DND-41 (cell line): ENCODE data around the gene LRFN2.
A peak's percentile ranks its signal among the peaks of the same experiment; 100 is the strongest.

ENCODE experiments used
- ATAC-seq: fragments of 200-7000 bp; cut with Tn5 transposase; 3 replicates; pipeline ENCODE4 v1.9.1; 2021; ENCODE audit warnings: low read depth; ENCODE audit not compliant: insufficient read depth
- DNase-seq: peaks from one replicate; pipeline ENCODE4 v3.0.0-alpha.2; 2020
- H2AFZ ChIP-seq: 2 replicates; pipeline ENCODE4 v1.6.0; 2012; ENCODE audit warnings: low read depth, low read length
- H3K27ac ChIP-seq: 2 replicates; pipeline ENCODE4 v1.5.1; 2012; ENCODE audit warnings: low read length, inconsistent platforms
- H3K27me3 ChIP-seq: fragments of 200-600 bp; sonication (generic); 2 replicates; pipeline ENCODE4 v1.6.0; 2012; ENCODE audit warnings: low read length, mild to moderate bottlenecking, inconsistent platforms; ENCODE audit not compliant: insufficient read depth, poor library complexity
- H3K36me3 ChIP-seq: 2 replicates; pipeline ENCODE4 v1.5.1; 2012; ENCODE audit warnings: low read length, inconsistent platforms; ENCODE audit not compliant: insufficient read depth
- H3K4me1 ChIP-seq: 2 replicates; pipeline ENCODE4 v1.5.1; 2012; ENCODE audit warnings: mild to moderate bottlenecking, low read length; ENCODE audit not compliant: insufficient read depth
- H3K4me2 ChIP-seq: 2 replicates; pipeline ENCODE4 v1.6.0; 2012; ENCODE audit warnings: mild to moderate bottlenecking, moderate library complexity, low read length, inconsistent platforms; ENCODE audit not compliant: insufficient read depth
- H3K4me3 ChIP-seq, 2 experiments: fragments of 200-600 bp in 1 of 2; shearing (Covaris generic) in 1 of 2; 2 replicates each; pipeline ENCODE4 v1.5.1; 2012 to 2016; ENCODE audit warnings: inconsistent platforms in 2 of 2, low read length in 2 of 2, mild to moderate bottlenecking in 2 of 2, low read depth in 1 of 2, moderate library complexity in 1 of 2
- H3K79me2 ChIP-seq: 2 replicates; pipeline ENCODE4 v1.6.0; 2012; ENCODE audit warnings: low read length, inconsistent platforms; ENCODE audit not compliant: insufficient read depth
- H3K9ac ChIP-seq: 2 replicates; pipeline ENCODE4 v1.6.0; 2012; ENCODE audit warnings: low read depth, mild to moderate bottlenecking, inconsistent platforms, low read length, moderate library complexity
- H3K9me3 ChIP-seq: 2 replicates; pipeline ENCODE4 v1.5.1; 2012; ENCODE audit warnings: low read length, moderate library complexity, mild to moderate bottlenecking, inconsistent platforms; ENCODE audit not compliant: insufficient read depth, severe bottlenecking
- H4K20me1 ChIP-seq: 2 replicates; pipeline ENCODE4 v1.6.0; 2012; ENCODE audit warnings: low read length; ENCODE audit not compliant: insufficient read depth
- EZH2 ChIP-seq: IDR thresholded peaks from 3 replicates; pipeline ENCODE4 v1.6.1; 2012; ENCODE audit warnings: borderline replicate concordance, low read depth, mild to moderate bottlenecking, moderate library complexity, low read length, inconsistent platforms; ENCODE audit not compliant: severe bottlenecking
- TF ChIP-seq, protein P1 (sequence below): IDR thresholded peaks from 2 replicates; pipeline ENCODE4 v1.5.1; 2012; ENCODE audit warnings: borderline replicate concordance, low read length, moderate library complexity, mild to moderate bottlenecking; ENCODE audit not compliant: poor library complexity, severe bottlenecking; ENCODE audit errors: extremely low read depth

The LRFN2 gene

DNA sequence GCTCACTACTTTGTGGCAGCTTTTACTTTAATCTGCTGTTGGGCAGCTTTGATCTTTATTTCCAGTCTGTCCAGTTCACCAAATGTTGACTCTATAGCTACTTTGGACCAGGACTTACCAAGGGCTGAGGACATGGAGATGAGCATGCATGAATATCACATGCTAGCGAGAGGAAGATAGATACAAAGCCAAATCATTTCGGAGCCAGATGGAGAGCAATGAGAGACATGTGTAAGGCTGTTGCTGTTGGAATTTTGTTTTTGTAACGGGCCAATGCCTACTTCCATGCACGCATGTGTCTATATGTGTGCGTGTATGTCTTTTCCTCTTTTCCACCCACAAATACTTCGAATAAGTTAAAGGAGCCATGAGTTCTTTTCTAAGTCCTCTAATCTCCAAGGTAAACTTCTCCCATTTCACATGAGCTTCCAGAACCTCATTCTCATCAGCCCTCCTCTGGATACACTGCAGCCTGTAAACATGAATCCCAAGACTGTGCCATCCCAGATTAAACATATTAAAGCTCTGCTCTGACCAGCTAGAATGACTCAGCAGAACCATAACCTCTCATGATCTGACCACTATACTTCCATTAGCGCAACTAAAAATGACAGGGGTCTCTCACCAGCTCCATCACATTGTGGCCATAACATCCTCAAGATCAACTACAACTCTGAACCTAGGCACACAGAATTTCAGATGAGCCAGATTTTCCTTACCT, 160.7 kb downstream of the LRFN2 start:
- Histone ChIP-seq H3K4me3 (no peak overlapping the region), H3K79me2 (no peaks in the 10 kb centered on the region), H3K27me3 (no peaks in the 10 kb centered on the region), H3K9ac (no peak overlapping the region), H3K4me1 (no peaks in the 10 kb centered on the region), H3K27ac (no peak overlapping the region), H3K9me3 (no peaks in the 10 kb centered on the region), H3K4me2 (no peak overlapping the region), H2AFZ (no peak overlapping the region), H3K36me3 (no peaks in the 10 kb centered on the region), H4K20me1 (no peaks in the 10 kb centered on the region)
- ATAC-seq: no peak
- DNase-seq: no peak
- no peak for TF ChIP-seq EZH2
- TF ChIP-seq, protein P1, sequence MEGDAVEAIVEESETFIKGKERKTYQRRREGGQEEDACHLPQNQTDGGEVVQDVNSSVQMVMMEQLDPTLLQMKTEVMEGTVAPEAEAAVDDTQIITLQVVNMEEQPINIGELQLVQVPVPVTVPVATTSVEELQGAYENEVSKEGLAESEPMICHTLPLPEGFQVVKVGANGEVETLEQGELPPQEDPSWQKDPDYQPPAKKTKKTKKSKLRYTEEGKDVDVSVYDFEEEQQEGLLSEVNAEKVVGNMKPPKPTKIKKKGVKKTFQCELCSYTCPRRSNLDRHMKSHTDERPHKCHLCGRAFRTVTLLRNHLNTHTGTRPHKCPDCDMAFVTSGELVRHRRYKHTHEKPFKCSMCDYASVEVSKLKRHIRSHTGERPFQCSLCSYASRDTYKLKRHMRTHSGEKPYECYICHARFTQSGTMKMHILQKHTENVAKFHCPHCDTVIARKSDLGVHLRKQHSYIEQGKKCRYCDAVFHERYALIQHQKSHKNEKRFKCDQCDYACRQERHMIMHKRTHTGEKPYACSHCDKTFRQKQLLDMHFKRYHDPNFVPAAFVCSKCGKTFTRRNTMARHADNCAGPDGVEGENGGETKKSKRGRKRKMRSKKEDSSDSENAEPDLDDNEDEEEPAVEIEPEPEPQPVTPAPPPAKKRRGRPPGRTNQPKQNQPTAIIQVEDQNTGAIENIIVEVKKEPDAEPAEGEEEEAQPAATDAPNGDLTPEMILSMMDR: no peak

DNA sequence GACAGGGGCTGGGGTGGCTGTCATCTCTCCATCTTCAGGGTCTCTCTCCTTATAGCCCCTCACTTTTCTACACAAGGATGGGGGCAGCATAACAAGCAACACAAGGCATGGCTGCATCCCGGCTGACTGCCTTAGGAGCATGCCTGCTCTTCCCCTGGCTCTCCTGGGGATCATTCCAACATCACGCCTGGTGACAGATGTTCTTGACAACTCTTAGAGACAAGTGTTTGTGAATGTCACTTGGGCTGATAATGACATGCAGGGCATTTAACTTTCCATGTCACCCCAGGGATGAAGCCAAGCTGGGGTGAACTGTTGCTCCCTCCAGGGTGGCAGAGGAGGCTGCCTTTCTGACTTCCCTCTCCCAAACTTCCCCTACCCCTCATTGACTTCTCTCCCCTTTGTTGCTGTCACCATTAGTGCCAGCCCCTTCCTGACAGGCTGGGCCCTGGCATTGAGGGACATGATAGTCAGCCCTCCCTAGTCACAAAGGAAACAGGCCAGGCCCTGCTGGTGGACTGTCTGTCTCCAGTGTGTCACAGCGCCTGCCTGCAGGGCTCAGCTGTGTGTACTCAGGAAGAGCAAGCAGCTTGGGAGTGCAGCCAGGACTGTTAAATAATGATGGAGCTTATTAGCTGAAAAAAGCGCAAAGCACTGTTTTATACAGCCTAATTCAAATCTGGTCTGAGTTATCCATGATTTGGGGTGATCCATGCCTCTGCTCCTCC, 161.8 kb downstream of the LRFN2 start:
- no peaks in the 10 kb centered on the region for H4K20me1 ChIP-seq
- no peak overlapping the region for H3K27ac ChIP-seq
- no peaks in the 10 kb centered on the region for H3K27me3 ChIP-seq
- no peak overlapping the region for H3K4me2 ChIP-seq
- ATAC-seq (0 out of 3 replicates have a peak, but pooled peaks have one; percentile 33), DNase-seq (no peak)
- H3K36me3 ChIP-seq: no peaks in the 10 kb centered on the region
- H3K4me1 ChIP-seq: peaks cover 7% of the 10 kb centered on the region
- no peaks in the 10 kb centered on the region for H3K79me2 ChIP-seq
- TF ChIP-seq, protein P1: no peak
- no peak for TF ChIP-seq EZH2
- no peak overlapping the region for H2AFZ ChIP-seq
- H3K9ac ChIP-seq: no peak overlapping the region
- H3K4me3 ChIP-seq: no peak overlapping the region
- H3K9me3 ChIP-seq: no peaks in the 10 kb centered on the region

DNA sequence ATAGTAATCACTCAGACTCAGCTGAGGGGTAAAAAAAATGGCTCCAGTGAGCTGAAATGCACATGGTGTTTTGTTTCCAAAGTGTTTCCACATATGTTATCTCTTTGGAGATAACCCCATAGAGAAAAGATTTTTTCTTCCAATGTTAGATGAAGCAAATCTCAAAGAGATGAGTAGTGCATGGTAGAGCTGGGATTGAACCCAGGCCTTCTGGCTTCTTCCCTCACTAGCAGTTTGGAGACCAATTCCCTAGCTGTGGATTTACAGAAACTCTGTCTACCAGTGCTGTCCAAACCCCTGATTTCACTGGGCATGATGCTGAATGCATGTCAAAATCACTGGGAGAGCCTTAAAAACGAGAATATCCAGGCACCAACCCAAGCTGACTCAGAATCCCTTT, 165.1 kb downstream of the LRFN2 start:
- no peaks in the 10 kb centered on the region for H3K79me2 ChIP-seq
- no peak overlapping the region for H3K4me3 ChIP-seq
- no peak overlapping the region for H3K27ac ChIP-seq
- H3K36me3 ChIP-seq: no peaks in the 10 kb centered on the region
- H3K4me2 ChIP-seq: no peak overlapping the region
- no peaks in the 10 kb centered on the region for H4K20me1 ChIP-seq
- no peak overlapping the region for H3K9ac ChIP-seq
- no peak overlapping the region for H2AFZ ChIP-seq
- ATAC-seq (no peak), DNase-seq (no peak)
- H3K27me3 ChIP-seq: no peaks in the 10 kb centered on the region
- no peak for TF ChIP-seq EZH2
- TF ChIP-seq, protein P1: no peak
- no peaks in the 10 kb centered on the region for H3K9me3 ChIP-seq
- H3K4me1 ChIP-seq: peaks cover 22% of the 10 kb centered on the region
